HEK293T (cell line): ENCODE results near the gene C16orf82.

Experiments used
- CTCF ChIA-PET: fragments of 350-600 bp; formaldehyde crosslinking; extraction: SDS; loops from one replicate; lab custom pipeline; 2021; ENCODE audit warnings: antibody characterized with exemption, inconsistent platforms; lab: Yijun Ruan, JAX
- POLR2A ChIA-PET: fragments of 350-600 bp; formaldehyde crosslinking; extraction: SDS; loops from one replicate; lab custom pipeline; 2020; ENCODE audit warnings: antibody characterized with exemption, inconsistent platforms; lab: Yijun Ruan, JAX
- DNase-seq: peaks from one replicate; pipeline ENCODE4 v3.0.0; 2012; ENCODE audit warnings: mixed read lengths; ENCODE audit errors: extremely low spot score
- ARNT ChIP-seq: fragments of 450-650 bp; IDR thresholded peaks from 2 replicates; pipeline ENCODE4 v1.6.1; 2017; ENCODE audit warnings: mild to moderate bottlenecking
- BHLHE40 ChIP-seq: fragments of 450-650 bp; IDR thresholded peaks from 2 replicates; pipeline ENCODE4 v1.6.1; 2016; ENCODE audit warnings: mild to moderate bottlenecking, moderate library complexity, borderline replicate concordance
- CTBP1 ChIP-seq: fragments of 450-650 bp; IDR thresholded peaks from 2 replicates; pipeline ENCODE4 v1.6.1; 2016; ENCODE audit warnings: borderline replicate concordance
- ELF4 ChIP-seq: fragments of 450-650 bp; IDR thresholded peaks from 2 replicates; pipeline ENCODE4 v1.6.1; 2017; ENCODE audit warnings: antibody characterized with exemption
- FOXA1 ChIP-seq: fragments of 450-650 bp; IDR thresholded peaks from 2 replicates; pipeline ENCODE4 v1.6.1; 2016; ENCODE audit warnings: mild to moderate bottlenecking
- FOXK2 ChIP-seq: fragments of 450-650 bp; IDR thresholded peaks from 2 replicates; pipeline ENCODE4 v1.6.1; 2016; ENCODE audit warnings: mild to moderate bottlenecking
- FOXM1 ChIP-seq: fragments of 450-650 bp; IDR thresholded peaks from 2 replicates; pipeline ENCODE4 v1.6.1; 2017; ENCODE audit warnings: mild to moderate bottlenecking, borderline replicate concordance
- HDGF ChIP-seq: fragments of 450-650 bp; IDR thresholded peaks from 2 replicates; pipeline ENCODE4 v1.6.1; 2017; ENCODE audit warnings: antibody characterized with exemption, borderline replicate concordance
- L3MBTL2 ChIP-seq: fragments of 450-650 bp; conservative IDR thresholded peaks from 2 replicates; pipeline ENCODE4 v1.6.1; 2016; ENCODE audit warnings: mild to moderate bottlenecking
- LEF1 ChIP-seq: fragments of 450-650 bp; IDR thresholded peaks from 2 replicates; pipeline ENCODE4 v1.6.1; 2017; ENCODE audit warnings: mild to moderate bottlenecking, borderline replicate concordance
- NFRKB ChIP-seq: fragments of 450-650 bp; IDR thresholded peaks from 2 replicates; pipeline ENCODE4 v1.6.1; 2016; ENCODE audit warnings: mild to moderate bottlenecking, moderate library complexity
- PKNOX1 ChIP-seq: fragments of 450-650 bp; IDR thresholded peaks from 2 replicates; pipeline ENCODE4 v1.6.1; 2016
- SP1 ChIP-seq: fragments of 450-650 bp; IDR thresholded peaks from 2 replicates; pipeline ENCODE4 v1.6.1; 2017
- SUZ12 ChIP-seq: fragments of 450-650 bp; IDR thresholded peaks from 2 replicates; pipeline ENCODE4 v1.6.1; 2016; ENCODE audit warnings: mild to moderate bottlenecking
- TARDBP ChIP-seq: fragments of 450-650 bp; IDR thresholded peaks from 2 replicates; pipeline ENCODE4 v1.6.1; 2016
- ZNF384 ChIP-seq: fragments of 450-650 bp; IDR thresholded peaks from 2 replicates; pipeline ENCODE4 v1.6.1; 2016

Gene C16orf82

GRCh38 chr16:27066668-27067537 lies at the start of gene C16orf82:
Gene C16orf82 (plus strand): TSS chr16:27066927.
- DNase-seq = no peak
- CTCF ChIA-PET = no interaction called here
- no peak for TF ChIP-seq BHLHE40
- no peak for TF ChIP-seq LEF1
- no peak for TF ChIP-seq CTBP1
- POLR2A ChIA-PET = no interaction called here

GRCh38 chr16:27020031-27020430 lies 46.7 kb upstream of the C16orf82 start:
- TF ChIP-seq ELF4 = no peak
- ChIA-PET CTCF (no interaction called here), POLR2A (no interaction called here)
- DNase-seq = no peak

GRCh38 chr16:27024010-27024409 lies 42.7 kb upstream of the C16orf82 start:
- TF ChIP-seq CTBP1 = no peak
- no peak for DNase-seq
- CTCF ChIA-PET = no interaction called here
- POLR2A ChIA-PET = no interaction called here

- TF ChIP-seq SUZ12 (no peak), HDGF (no peak), NFRKB (no peak), ZNF384 (no peak), ARNT (no peak), BHLHE40 (no peak), SP1 (no peak), L3MBTL2 (no peak), LEF1 (no peak), FOXK2 (no peak), TARDBP (no peak), FOXM1 (no peak)
- ChIA-PET POLR2A (no interaction called here), CTCF (no interaction called here)
- no peak for DNase-seq
These were observed 41.1 kb upstream of the C16orf82 start for GRCh38 chr16:27025581-27025980.

- DNase-seq = no peak
- ChIA-PET CTCF (no interaction called here), POLR2A (no interaction called here)
- TF ChIP-seq SP1 = no peak
- TF ChIP-seq ELF4 = no peak
- TF ChIP-seq NFRKB = no peak
- TF ChIP-seq L3MBTL2 = no peak
- TF ChIP-seq FOXM1 = no peak
- no peak for TF ChIP-seq BHLHE40
- no peak for TF ChIP-seq ARNT
- TF ChIP-seq PKNOX1 = no peak
- TF ChIP-seq FOXK2 = no peak
- no peak for TF ChIP-seq LEF1
- no peak for TF ChIP-seq CTBP1
- TF ChIP-seq ZNF384 = no peak
- no peak for TF ChIP-seq TARDBP
- TF ChIP-seq FOXA1 = no peak
- TF ChIP-seq SUZ12 = no peak
- no peak for TF ChIP-seq HDGF
These were observed 38.8 kb upstream of the C16orf82 start for GRCh38 chr16:27027971-27028370.

- CTCF ChIA-PET = no interaction called here
- POLR2A ChIA-PET = no interaction called here
- TF ChIP-seq LEF1 (no peak), BHLHE40 (no peak), SP1 (no peak), FOXA1 (no peak), ELF4 (no peak), FOXK2 (no peak), SUZ12 (no peak)
- DNase-seq = no peak
These were observed 38.1 kb upstream of the C16orf82 start for GRCh38 chr16:27028591-27029110.

- TF ChIP-seq CTBP1 (no peak), ELF4 (no peak), FOXK2 (no peak), SUZ12 (no peak), FOXM1 (no peak), FOXA1 (no peak), HDGF (no peak), BHLHE40 (no peak), L3MBTL2 (no peak), ZNF384 (no peak), TARDBP (no peak), ARNT (no peak), PKNOX1 (no peak), SP1 (no peak), NFRKB (no peak), LEF1 (no peak)
- CTCF ChIA-PET = no interaction called here
- DNase-seq = no peak
- POLR2A ChIA-PET = no interaction called here
These were observed 37.2 kb upstream of the C16orf82 start for GRCh38 chr16:27029525-27029924.
